ENCODE measurements around the gene TXNIP.
A peak's percentile ranks its signal among the peaks of the same experiment; 100 is the strongest.
"Not testable (repeated sequence)": the region's sequence is repeated elsewhere in the genome, so short reads cannot be mapped to it uniquely, and the experiment has no call there.

TXNIP gene

GRCh38 chr1:145996433-145997015, at the start of gene TXNIP:
TXNIP (minus strand) TSS chr1:145996579; CDS start chr1:145996266, 313 bp downstream.
- DNase-seq: peak; percentile 100

GRCh38 chr1:146039844-146040194, 43.4 kb upstream of the TXNIP start:
- peak; percentile 86 for DNase-seq

- DNase-seq: peak; percentile 98
Measured at GRCh38 chr1:146036965-146037646, 40.7 kb upstream of the TXNIP start.

GRCh38 chr1:146036241-146036964, 40.0 kb upstream of the TXNIP start:
- DNase-seq: no peak

- DNase-seq: no peak
Measured at GRCh38 chr1:146035048-146035423, 38.7 kb upstream of the TXNIP start.

GRCh38 chr1:146032631-146033219, 36.3 kb upstream of the TXNIP start:
- DNase-seq: peak; percentile 80

GRCh38 chr1:146031476-146031875, 35.1 kb upstream of the TXNIP start:
- no peak for DNase-seq

GRCh38 chr1:146029117-146029516, 32.7 kb upstream of the TXNIP start:
- peak; percentile 14 for DNase-seq

- not testable (repeated sequence) for DNase-seq
Measured at GRCh38 chr1:146026650-146027049, 30.3 kb upstream of the TXNIP start.

- DNase-seq: not testable (repeated sequence)
Measured at GRCh38 chr1:146025787-146026495, 29.6 kb upstream of the TXNIP start.

- no peak for DNase-seq
Measured at GRCh38 chr1:146022403-146023127, 26.2 kb upstream of the TXNIP start.

GRCh38 chr1:146021622-146022402, 25.4 kb upstream of the TXNIP start, which contains the start of gene HJV:
HJV (minus strand) TSS chr1:146021735; CDS start chr1:146020231, 1,504 bp downstream.
- DNase-seq: no peak

GRCh38 chr1:146021050-146021445, 24.7 kb upstream of the TXNIP start:
- no peak for DNase-seq

GRCh38 chr1:146020058-146021049, 24.0 kb upstream of the TXNIP start:
- no peak for DNase-seq

- no peak for DNase-seq
Measured at GRCh38 chr1:146019231-146020057, 23.1 kb upstream of the TXNIP start.

GRCh38 chr1:146016891-146017290, 20.5 kb upstream of the TXNIP start:
- DNase-seq: no peak

GRCh38 chr1:146013559-146013922, 17.2 kb upstream of the TXNIP start:
- DNase-seq: no peak

- peak; percentile 85 for DNase-seq
Measured at GRCh38 chr1:146012703-146013558, 16.6 kb upstream of the TXNIP start.

All from NCI-H345 (cell line).